PC-3 (cell line): ENCODE results near the gene KRTAP4-2. TPM values are rescaled to one million over a fixed set of nuclear protein-coding genes. Genes with fewer than 3 reads are reported as not detected.
"Not testable (repeated sequence)": the region's sequence is repeated elsewhere in the genome, so short reads cannot be mapped to it uniquely, and the experiment has no call there.

Experiments used
- ATAC-seq: fragments of 200-7000 bp; cut with Tn5 transposase; 2 replicates; pipeline ENCODE4 v1.9.1; 2020; ENCODE audit warnings: mild to moderate bottlenecking, moderate library complexity
- BruUV-seq: library from RNA; stranded (reverse); fragments of 400-500 nt; replicated peaks from 2 replicates; lab custom pipeline; 2021; lab: Mats Ljungman, UMichigan
- CTCF ChIA-PET: fragments of 300-600 bp; sonication (Branson Sonifier 250); formaldehyde crosslinking; loops from one replicate; lab custom pipeline; 2022; ENCODE audit warnings: antibody characterized with exemption; lab: Charles Lee
- POLR2A ChIA-PET: fragments of 300-600 bp; sonication (Branson Sonifier 250); formaldehyde crosslinking; loops from one replicate; lab custom pipeline; 2022; ENCODE audit warnings: antibody characterized with exemption; ENCODE audit not compliant: unreplicated experiment; lab: Charles Lee
- DNase-seq: peaks from one replicate; pipeline ENCODE4 v3.0.0-alpha.2; 2015
- H2AFZ ChIP-seq: fragments of 300-600 bp; sonication (generic); 2 replicates; pipeline ENCODE4 v1.6.0; 2016; ENCODE audit warnings: antibody characterized with exemption, low read length
- H3F3A ChIP-seq: fragments of 300-600 bp; sonication (generic); one replicate; pipeline ENCODE4 v1.6.0; 2017; ENCODE audit warnings: antibody characterized with exemption, low read length, control low read depth, mild to moderate bottlenecking; ENCODE audit not compliant: unreplicated experiment
- H3K27ac ChIP-seq: fragments of 300-600 bp; sonication (generic); 2 replicates; pipeline ENCODE4 v1.5.1; 2016; ENCODE audit warnings: mild to moderate bottlenecking, low read length
- H3K27me3 ChIP-seq: fragments of 300-600 bp; sonication (generic); 2 replicates; pipeline ENCODE4 v1.6.1; 2016; ENCODE audit warnings: low read length, mixed read lengths
- H3K36me3 ChIP-seq: fragments of 300-600 bp; sonication (generic); 2 replicates; pipeline ENCODE4 v1.6.1; 2016; ENCODE audit warnings: low read depth, mixed run types, low read length, mixed read lengths
- H3K4me1 ChIP-seq: fragments of 300-600 bp; sonication (generic); 2 replicates; pipeline ENCODE4 v1.5.1; 2016; ENCODE audit warnings: low read length; ENCODE audit not compliant: insufficient read depth
- H3K4me2 ChIP-seq: fragments of 300-600 bp; sonication (generic); 2 replicates; pipeline ENCODE4 v1.6.0; 2016; ENCODE audit warnings: low read length
- H3K4me3 ChIP-seq: fragments of 300-600 bp; sonication (generic); 2 replicates; pipeline ENCODE4 v1.5.1; 2016; ENCODE audit warnings: mild to moderate bottlenecking, low read length, mixed read lengths
- H3K79me2 ChIP-seq: fragments of 300-600 bp; sonication (generic); 2 replicates; pipeline ENCODE4 v1.6.1; 2017; ENCODE audit warnings: low read length, mixed read lengths
- H3K9ac ChIP-seq: fragments of 300-600 bp; sonication (generic); 2 replicates; pipeline ENCODE4 v1.6.0; 2016; ENCODE audit warnings: mild to moderate bottlenecking, low read length
- H3K9me2 ChIP-seq: fragments of 300-600 bp; sonication (generic); replicated peaks from 2 replicates; pipeline ENCODE4 v1.6.1; 2016; ENCODE audit warnings: mixed run types, low read length, mixed read lengths
- H3K9me3 ChIP-seq: fragments of 300-600 bp; sonication (generic); 2 replicates; pipeline ENCODE4 v1.6.1; 2016; ENCODE audit warnings: low read length, mixed read lengths
- H4K20me1 ChIP-seq: fragments of 300-600 bp; sonication (generic); 2 replicates; pipeline ENCODE4 v1.6.1; 2016; ENCODE audit warnings: low read length, mixed read lengths
- CTCF ChIP-seq: fragments of 300-600 bp; sonication (generic); conservative IDR thresholded peaks from 2 replicates; pipeline ENCODE4 v1.5.1; 2017; ENCODE audit warnings: antibody characterized with exemption, low read depth, mild to moderate bottlenecking, low read length
- EZH2 ChIP-seq: fragments of 300-600 bp; sonication (generic); IDR thresholded peaks from one replicate; pipeline ENCODE4 v1.6.1; 2017; ENCODE audit warnings: antibody characterized with exemption, mild to moderate bottlenecking, low read length; ENCODE audit not compliant: unreplicated experiment
- EZH2phosphoT487 ChIP-seq: fragments of 300-600 bp; sonication (generic); IDR thresholded peaks from 2 replicates; pipeline ENCODE4 v1.6.1; 2018; ENCODE audit warnings: mild to moderate bottlenecking, antibody characterized with exemption, low read length, borderline replicate concordance
- intact Hi-C: fragments of 100-400 bp; cut with micrococcal nuclease; formaldehyde crosslinking; loops from 2 replicates; pipeline ENCODE4 v1.9.0; 2023
- total RNA-seq: library from RNA; depleted of rRNA; stranded (reverse); fragments of >200 nt; gene quantifications from 2 replicates; pipeline ENCODE4 v1.2.3, GENCODE V29; 2014

Gene KRTAP4-2
- total RNA-seq, 1 experiment from 2014 or later = not detected

GRCh38 chr17:41160648-41161047 lies 17.4 kb downstream of the KRTAP4-2 start, which contains the start of gene KRTAP4-4:
KRTAP4-4 (minus strand) TSS chr17:41160748; CDS start chr17:41160691, 57 bp downstream.
- Histone ChIP-seq H3K27me3 (no peaks in the 10 kb centered on the region), H2AFZ (no peak within 1 kb of the TSS), H3K79me2 (no peaks in the 10 kb centered on the region), H3K9me2 (no peaks in the 10 kb centered on the region), H3F3A (no peaks in the 10 kb centered on the region), H3K36me3 (no peaks in the 10 kb centered on the region), H3K9me3 (no peaks in the 10 kb centered on the region), H3K9ac (no peak within 1 kb of the TSS), H4K20me1 (no peaks in the 10 kb centered on the region), H3K4me2 (no peak within 1 kb of the TSS), H3K4me1 (peaks cover 9% of the 10 kb centered on the region), H3K27ac (no peak within 1 kb of the TSS), H3K4me3 (no peak within 1 kb of the TSS)
- no TSS peak for BruUV-seq
- intact Hi-C loops = no loop called here
- POLR2A ChIA-PET = no interaction called here
- ATAC-seq (no peak), DNase-seq (no peak)
- CTCF ChIA-PET = no interaction called here
- TF ChIP-seq EZH2 = no peak
- no peak for TF ChIP-seq EZH2phosphoT487
- TF ChIP-seq CTCF = no peak

GRCh38 chr17:41160190-41160589 lies 17.8 kb downstream of the KRTAP4-2 start:
- H3K4me3 ChIP-seq, ATAC-seq, H3K36me3 ChIP-seq, CTCF ChIA-PET, DNase-seq, H3K9ac ChIP-seq, H2AFZ ChIP-seq, H3K27me3 ChIP-seq, POLR2A ChIA-PET, H3K27ac ChIP-seq, H3K4me2 ChIP-seq, H3K9me2 ChIP-seq, intact Hi-C loops, H3F3A ChIP-seq, BruUV-seq, H3K9me3 ChIP-seq, H3K79me2 ChIP-seq, H4K20me1 ChIP-seq, H3K4me1 ChIP-seq: not testable (repeated sequence)

GRCh38 chr17:41153856-41154255 lies 24.2 kb downstream of the KRTAP4-2 start:
- H3K9me3 ChIP-seq = no peaks in the 10 kb centered on the region
- no peak overlapping the region for H3K4me3 ChIP-seq
- no peak overlapping the region for H3K9ac ChIP-seq
- no peak for DNase-seq
- no peaks in the 10 kb centered on the region for H4K20me1 ChIP-seq
- intact Hi-C loops = no loop called here
- H3K9me2 ChIP-seq = no peaks in the 10 kb centered on the region
- no peaks in the 10 kb centered on the region for H3K79me2 ChIP-seq
- ChIA-PET CTCF (no interaction called here), POLR2A (no interaction called here)
- no peaks in the 10 kb centered on the region for H3K27me3 ChIP-seq
- no peak for ATAC-seq
- no peaks in the 10 kb centered on the region for H3K36me3 ChIP-seq
- no peak overlapping the region for H3K4me2 ChIP-seq
- no TSS peak for BruUV-seq
- no peaks in the 10 kb centered on the region for H3F3A ChIP-seq
- TF ChIP-seq EZH2phosphoT487 (no peak), CTCF (no peak), EZH2 (no peak)
- H3K27ac ChIP-seq = no peak overlapping the region
- no peaks in the 10 kb centered on the region; the same call in 1 of the 2 replicates for H3K4me1 ChIP-seq
- no peak overlapping the region for H2AFZ ChIP-seq
